ENCODE data around the gene HTT. TPM values are rescaled to one million over a fixed set of nuclear protein-coding genes. Genes with fewer than 3 reads are reported as not detected.
A peak's percentile ranks its signal among the peaks of the same experiment; 100 is the strongest.

Gene HTT
- total RNA-seq, 4 donors from 2014 or later, result 28.9 to 141 (median 42.0) TPM

DNA sequence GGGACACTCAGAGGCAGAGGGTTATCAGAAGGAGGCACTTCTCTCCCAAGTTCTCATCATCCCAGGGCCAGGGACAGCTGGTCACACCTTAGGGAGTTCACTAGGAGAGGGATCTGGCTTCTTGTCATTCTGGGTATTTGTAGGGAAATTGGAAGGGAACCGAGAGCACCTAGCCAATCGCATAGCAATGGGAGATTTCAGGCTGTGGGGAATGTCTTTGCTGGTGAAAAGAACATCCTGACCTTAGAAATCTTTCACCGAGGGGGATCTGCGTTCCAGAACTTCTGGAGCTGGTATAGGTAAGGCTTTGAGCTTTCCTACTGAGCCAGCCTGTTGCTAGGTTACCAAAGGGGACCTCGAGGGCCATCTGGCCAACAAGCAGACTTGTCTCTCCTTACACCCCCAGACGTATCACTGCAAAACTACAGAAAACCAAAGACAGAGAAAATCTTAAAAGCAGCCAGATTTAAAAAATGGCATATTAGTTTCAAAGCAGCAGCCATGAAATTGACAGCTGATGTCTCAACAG lies 6.9 kb upstream of the HTT start:
- TF ChIP-seq POLR2A (IDR thresholded peaks at IDR 0.05) (no peak), CTCF (IDR thresholded peaks at IDR 0.05) (no peak)
- no peak overlapping the region for H3K4me3 ChIP-seq (ENCODE audit: low read depth, poor library complexity, severe bottlenecking)
- 85 to 87% methylated on average over 6 of the region's 6 CpGs for WGBS, 2 donors
- intact Hi-C loops (cut with DNase I; ENCODE audit: low total_unique reads), result no loop called here
- peak in 1 of 2 donors; percentile 23 for DNase-seq (ENCODE audit: low spot score in 2 of 2)

DNA sequence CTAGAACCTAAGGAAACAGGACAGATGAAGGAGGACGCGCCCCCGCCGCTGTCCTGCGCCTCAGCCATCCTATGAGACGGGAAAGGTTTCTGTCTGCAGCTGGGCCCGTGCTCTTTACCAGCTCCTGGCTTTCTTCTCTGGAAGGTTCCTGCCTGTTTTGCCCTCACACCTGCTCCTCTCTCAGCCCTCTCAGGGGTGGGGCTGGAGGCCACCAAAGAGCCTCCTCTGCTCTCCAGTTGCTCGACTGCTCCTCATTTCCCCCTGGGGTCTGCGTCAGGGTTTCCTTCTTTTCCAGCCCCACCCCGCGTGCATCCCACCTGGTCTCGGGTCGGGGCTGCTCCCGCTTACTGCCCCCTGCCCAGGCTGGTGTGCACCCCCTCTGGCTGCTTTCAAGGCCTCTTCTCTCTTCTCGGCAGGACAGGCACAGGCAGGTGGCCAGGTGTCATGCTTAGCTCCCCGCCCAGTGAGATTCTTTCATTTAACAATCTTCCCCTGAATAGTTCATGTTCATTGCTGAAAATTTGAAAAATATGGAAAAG lies 4.8 kb upstream of the HTT start:
- 76 to 78% methylated on average over 16 of the region's 16 CpGs for WGBS, 2 donors
- peak in 1 of 2 donors; percentile 74 for DNase-seq (ENCODE audit: low spot score in 2 of 2)
- TF ChIP-seq POLR2A (IDR thresholded peaks at IDR 0.05), result no peak
- TF ChIP-seq CTCF (IDR thresholded peaks at IDR 0.05), result no peak
- no peak overlapping the region for H3K4me3 ChIP-seq (ENCODE audit: low read depth, poor library complexity, severe bottlenecking)
- intact Hi-C loops (cut with DNase I; ENCODE audit: low total_unique reads), result no loop called here

- intact Hi-C loops (cut with DNase I; ENCODE audit: low total_unique reads), result no loop called here
- no peak for TF ChIP-seq POLR2A (IDR thresholded peaks at IDR 0.05)
- no peak for TF ChIP-seq CTCF (IDR thresholded peaks at IDR 0.05)
- no peak for DNase-seq (ENCODE audit: low spot score in 2 of 2)
- WGBS, 2 donors, result 77 to 87% methylated on average over 3 of the region's 3 CpGs
- no peak overlapping the region for H3K4me3 ChIP-seq (ENCODE audit: low read depth, poor library complexity, severe bottlenecking)
These were observed 3.6 kb upstream of the HTT start for GRCh38 chr4:3070709-3071500.

- TF ChIP-seq CTCF (IDR thresholded peaks at IDR 0.05), result no peak
- no peak for TF ChIP-seq POLR2A (IDR thresholded peaks at IDR 0.05)
- no peak overlapping the region for H3K4me3 ChIP-seq (ENCODE audit: low read depth, poor library complexity, severe bottlenecking)
- WGBS, 2 donors, result 74 to 82% methylated on average over 7 of the region's 7 CpGs
- intact Hi-C loops (cut with DNase I; ENCODE audit: low total_unique reads), result no loop called here
- DNase-seq (ENCODE audit: low spot score in 2 of 2), result no peak
These were observed 2.7 kb upstream of the HTT start for GRCh38 chr4:3071811-3072210.

GRCh38 chr4:3073158-3074077 lies 1.1 kb upstream of the HTT start:
- WGBS, 2 donors, result 16% methylated on average over 21 to 30 of the region's 54 CpGs
- DNase-seq (ENCODE audit: low spot score in 2 of 2), result peak in 1 of 2 donors; percentile 86
- H3K4me3 ChIP-seq (ENCODE audit: low read depth, poor library complexity, severe bottlenecking), result peak overlapping the region; percentile 31
- intact Hi-C loops (cut with DNase I; ENCODE audit: low total_unique reads), result no loop called here
- TF ChIP-seq POLR2A (IDR thresholded peaks at IDR 0.05), result no peak

Data from lower leg skin (tissue), 4 donors.